HS-5 (cell line): ENCODE data around the gene DONSON.

ENCODE experiments used
- DNase-seq: peaks from one replicate; pipeline ENCODE4 v3.0.0-alpha.2; 2012; ENCODE audit warnings: low read depth

DONSON gene

GRCh38 chr21:33562389-33562788, 26.1 kb downstream of the DONSON start:
- DNase-seq = no peak

- no peak for DNase-seq
These were observed 27.1 kb downstream of the DONSON start for GRCh38 chr21:33561373-33561772.

GRCh38 chr21:33560965-33561364, 27.5 kb downstream of the DONSON start:
- DNase-seq = no peak

- no peak for DNase-seq
These were observed 28.7 kb downstream of the DONSON start for GRCh38 chr21:33559813-33560212.

- no peak for DNase-seq
These were observed 29.6 kb downstream of the DONSON start for GRCh38 chr21:33558777-33559421.

- no peak for DNase-seq
These were observed 31.0 kb downstream of the DONSON start for GRCh38 chr21:33557447-33557846.

GRCh38 chr21:33554982-33555344, 33.5 kb downstream of the DONSON start:
- DNase-seq = no peak

GRCh38 chr21:33554236-33554981, 34.1 kb downstream of the DONSON start:
- no peak for DNase-seq

- no peak for DNase-seq
These were observed 35.4 kb downstream of the DONSON start for GRCh38 chr21:33552999-33553598.

GRCh38 chr21:33552093-33552998, 36.1 kb downstream of the DONSON start:
- no peak for DNase-seq

- DNase-seq = no peak
These were observed 36.8 kb downstream of the DONSON start for GRCh38 chr21:33551664-33552063.

- no peak for DNase-seq
These were observed 37.5 kb downstream of the DONSON start for GRCh38 chr21:33550772-33551660.

- no peak for DNase-seq
These were observed 38.4 kb downstream of the DONSON start for GRCh38 chr21:33549848-33550771.

GRCh38 chr21:33546086-33546485, 42.4 kb downstream of the DONSON start:
- no peak for DNase-seq

- DNase-seq = no peak
These were observed 43.9 kb downstream of the DONSON start for GRCh38 chr21:33544451-33545195.

- peak; percentile 38 for DNase-seq
These were observed 44.9 kb downstream of the DONSON start for GRCh38 chr21:33543505-33544129.

GRCh38 chr21:33542640-33543504, 45.6 kb downstream of the DONSON start, which contains the start of gene SON:
Gene SON, plus strand, starts transcription at chr21:33543038. Its CDS starts 55 bp downstream, at chr21:33543093.
- peak; percentile 96 for DNase-seq
